Body of pancreas (tissue), 4 donors: ENCODE data around the gene MAPT.

Experiments used
- CTCF ChIP-seq, 7 experiments: fragments of 450-650 bp in 4 of 7; fragments of 200-600 bp in 3 of 7; sonication (generic) in 3 of 7; IDR thresholded peaks; one replicate each; pipeline ENCODE4 v1.5.1; 2016 to 2019; ENCODE audit warnings: antibody characterized with exemption in 7 of 7
- POLR2A ChIP-seq, 3 donors: fragments of 450-650 bp; IDR thresholded peaks; one replicate each; pipeline ENCODE4 v1.6.1; 2016; ENCODE audit warnings: antibody characterized with exemption in 3 of 3, mild to moderate bottlenecking in 2 of 3

GRCh38 chr17:45849536-45849990 is 44.8 kb upstream of the MAPT start:
- no peak for TF ChIP-seq CTCF (IDR thresholded peaks at IDR 0.05)
- TF ChIP-seq POLR2A (IDR thresholded peaks at IDR 0.05) = no peak
